Stimulated activated CD4-positive, alpha-beta T cell treated with anti-CD3 and anti-CD28 coated beads, Interleukin-15, amount 100 ng/mL, for 24 hours (primary cell): ENCODE measurements around the gene ADAMTS4.

ENCODE experiments used
- DNase-seq: peaks from one replicate; pipeline ENCODE4 v3.0.0-alpha.2; 2020

Gene ADAMTS4

GRCh38 chr1:161219078-161219892, 20.4 kb upstream of the ADAMTS4 start:
- DNase-seq: no peak

GRCh38 chr1:161218301-161219077, 19.6 kb upstream of the ADAMTS4 start:
- no peak for DNase-seq

GRCh38 chr1:161217831-161218230, 19.0 kb upstream of the ADAMTS4 start:
- DNase-seq: no peak

GRCh38 chr1:161216945-161217712, 18.3 kb upstream of the ADAMTS4 start:
- no peak for DNase-seq

- no peak for DNase-seq
Observed at GRCh38 chr1:161215076-161215475, 16.2 kb upstream of the ADAMTS4 start, which contains the start of gene FCER1G. Gene FCER1G (plus strand): TSS chr1:161215295. CDS start chr1:161215322, 27 bp downstream.

- no peak for DNase-seq
Observed at GRCh38 chr1:161214369-161214768, 15.5 kb upstream of the ADAMTS4 start.

- DNase-seq: peak; percentile 84
Observed at GRCh38 chr1:161209790-161210409, 11.0 kb upstream of the ADAMTS4 start.

GRCh38 chr1:161207173-161207572, 8.3 kb upstream of the ADAMTS4 start:
- no peak for DNase-seq

- no peak for DNase-seq
Observed at GRCh38 chr1:161206411-161207140, 7.7 kb upstream of the ADAMTS4 start.

GRCh38 chr1:161201836-161202712, 3.2 kb upstream of the ADAMTS4 start, which contains the start of gene NDUFS2:
Gene NDUFS2 (plus strand): TSS chr1:161202367. CDS start chr1:161202386, 19 bp downstream.
- DNase-seq: peak; percentile 97

- DNase-seq: no peak
Observed at GRCh38 chr1:161200992-161201835, 2.4 kb upstream of the ADAMTS4 start.

- no peak for DNase-seq
Observed at GRCh38 chr1:161200421-161200991, 1.7 kb upstream of the ADAMTS4 start.

- no peak for DNase-seq
Observed at GRCh38 chr1:161199506-161200139, 769 bp upstream of the ADAMTS4 start.

- DNase-seq: no peak
Observed at GRCh38 chr1:161198194-161198896, 509 bp downstream of the ADAMTS4 start.

- DNase-seq: no peak
Observed at GRCh38 chr1:161197560-161198193, 1.2 kb downstream of the ADAMTS4 start.

GRCh38 chr1:161196521-161197451, 2.1 kb downstream of the ADAMTS4 start:
- no peak for DNase-seq

GRCh38 chr1:161196111-161196510, 2.7 kb downstream of the ADAMTS4 start:
- no peak for DNase-seq
